Forelimb muscle (tissue), 1 donor: ENCODE measurements around the gene ANXA11. TPM values are rescaled to one million over a fixed set of nuclear protein-coding genes. Genes with fewer than 3 reads are reported as not detected.

Experiments
- DNase-seq: peaks from one replicate; pipeline ENCODE4 v3.0.0-alpha.2; 2013; ENCODE audit warnings: low read depth
- polyA plus RNA-seq: library from polyadenylated mRNA; unstranded; fragments of 120-200 nt; gene quantifications from one replicate; pipeline ENCODE4 v1.2.1, GENCODE V29; 2013; ENCODE audit not compliant: insufficient read length

The ANXA11 gene
- polyA plus RNA-seq, 1 donor: 95.1 TPM

DNA sequence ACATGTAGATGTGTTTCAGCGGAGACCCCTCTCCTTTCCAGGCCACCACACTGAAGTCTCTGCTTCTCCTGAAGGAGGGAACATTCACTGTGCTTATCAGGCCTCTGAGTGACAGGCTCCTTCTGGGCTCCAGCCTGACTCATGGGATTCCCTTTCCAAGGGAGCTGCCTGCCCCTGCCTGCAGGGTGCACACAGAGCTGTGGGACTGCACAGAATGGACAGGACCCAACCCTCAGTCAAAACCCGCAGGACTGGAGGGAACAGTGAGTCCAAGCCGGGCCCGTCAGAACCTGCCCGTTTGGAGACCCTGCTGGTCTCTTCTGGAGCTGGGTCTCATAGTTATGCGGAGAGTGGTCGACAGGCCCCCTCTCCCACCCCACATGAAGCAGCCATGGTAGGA is 40.2 kb downstream of the ANXA11 start:
- DNase-seq: no peak

DNA sequence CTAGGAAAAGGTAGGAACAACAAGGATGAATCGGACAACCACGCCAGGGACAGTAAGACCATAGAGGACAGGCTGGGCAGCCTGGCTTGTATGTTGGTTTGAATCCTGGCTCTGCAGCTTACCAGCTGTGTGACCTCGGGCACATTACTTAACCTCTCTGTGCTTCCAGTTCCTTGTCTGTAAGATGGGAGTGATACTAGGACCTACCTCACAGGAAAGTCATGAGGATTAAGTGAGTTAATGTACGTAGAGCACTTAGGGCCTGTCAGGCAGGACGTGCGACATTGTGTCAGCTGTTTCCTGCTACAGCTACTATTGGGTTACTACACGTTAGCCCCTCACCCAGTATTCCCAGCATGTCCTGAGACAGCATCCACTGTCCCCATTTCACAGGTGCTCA is 40.7 kb downstream of the ANXA11 start:
- no peak for DNase-seq

- no peak for DNase-seq
These were observed 41.5 kb downstream of the ANXA11 start for GRCh38 chr10:80163741-80164341.

DNA sequence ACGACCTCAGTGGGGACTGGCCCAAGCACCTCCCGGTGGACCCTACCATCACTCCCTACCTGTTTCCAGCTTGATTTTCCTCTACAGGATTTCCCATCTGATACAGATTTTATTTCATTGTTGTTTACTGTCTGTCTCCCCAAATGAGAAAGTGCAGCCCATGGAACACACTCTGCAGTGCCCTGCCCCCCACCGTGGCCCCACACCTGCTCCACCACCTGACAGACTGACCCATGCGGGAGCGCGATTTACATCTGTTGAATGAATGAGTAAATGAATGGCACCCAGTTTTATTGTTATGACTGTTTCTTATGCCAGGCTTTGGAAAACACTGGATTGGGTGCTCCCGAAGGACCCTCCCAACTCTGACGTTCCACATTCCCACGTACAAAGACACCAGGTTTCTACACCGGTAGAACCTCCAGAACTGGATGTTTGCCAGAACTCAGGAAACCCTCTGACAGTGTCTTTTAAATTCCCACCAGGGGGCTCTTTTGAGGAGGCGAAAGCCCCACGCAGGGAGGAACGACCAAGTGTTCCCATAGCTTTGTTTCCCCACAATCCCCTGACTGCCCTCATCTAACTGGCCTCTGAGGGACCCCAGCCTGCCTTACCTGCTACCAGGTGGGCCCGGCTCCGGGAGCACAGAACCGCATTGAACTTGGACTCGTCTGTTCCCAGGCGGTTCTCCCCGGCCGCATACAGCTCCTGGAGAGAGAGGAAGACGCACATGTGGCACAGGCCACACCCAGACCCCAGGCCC is 43.8 kb downstream of the ANXA11 start:
- DNase-seq: no peak

- no peak for DNase-seq
These were observed 44.7 kb downstream of the ANXA11 start for GRCh38 chr10:80160361-80161320.

- no peak for DNase-seq
These were observed 46.0 kb downstream of the ANXA11 start for GRCh38 chr10:80159166-80159873.

- DNase-seq: peak; percentile 78
These were observed 46.7 kb downstream of the ANXA11 start for GRCh38 chr10:80158598-80159127.

DNA sequence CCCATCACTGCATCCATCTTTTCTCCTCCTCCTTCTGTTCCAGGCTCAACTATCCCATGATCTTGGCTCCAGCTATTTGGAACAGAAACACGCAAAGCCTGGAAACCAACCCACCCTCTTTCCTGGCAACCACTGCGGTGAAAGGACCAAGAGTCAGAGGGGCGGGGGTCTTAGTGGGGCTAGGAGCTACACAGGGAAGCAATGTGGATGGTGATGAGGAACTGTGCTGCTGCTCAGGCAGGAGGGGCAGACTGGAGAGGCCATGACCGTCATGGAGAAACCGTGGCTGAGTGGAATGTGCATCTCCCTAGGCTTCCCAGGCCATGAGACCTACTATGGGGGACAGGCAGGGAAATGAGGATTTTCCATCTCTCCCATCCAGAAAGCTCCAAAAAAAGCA is 47.2 kb downstream of the ANXA11 start:
- DNase-seq: no peak

GRCh38 chr10:80157561-80157960 is 47.8 kb downstream of the ANXA11 start:
- DNase-seq: no peak

GRCh38 chr10:80156216-80156615 is 49.1 kb downstream of the ANXA11 start:
- no peak for DNase-seq

DNA sequence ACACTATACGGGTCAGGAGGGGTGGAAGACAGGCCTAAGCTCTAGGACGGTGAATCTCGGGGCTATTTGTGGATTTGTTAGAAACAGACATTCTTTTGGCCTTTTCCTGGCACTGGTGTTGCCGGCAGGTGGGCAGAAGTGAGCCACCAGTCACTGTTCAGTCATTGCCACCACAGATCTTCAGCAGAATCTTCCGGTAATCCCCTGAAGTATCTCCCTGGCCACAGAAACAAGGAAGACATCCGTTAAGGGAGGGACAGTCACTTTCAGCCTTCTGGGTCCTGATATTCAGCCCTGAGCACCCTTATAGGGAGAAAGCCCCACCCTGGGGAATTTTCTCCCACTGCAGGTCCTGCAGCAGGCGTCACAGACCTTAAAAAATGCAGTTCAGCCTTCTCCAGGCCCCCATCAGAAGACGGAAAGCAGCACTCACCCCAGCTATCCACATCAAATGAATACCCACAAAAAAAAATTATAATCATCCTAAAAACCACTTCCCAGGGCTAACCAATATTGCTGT is 49.6 kb downstream of the ANXA11 start:
- no peak for DNase-seq

DNA sequence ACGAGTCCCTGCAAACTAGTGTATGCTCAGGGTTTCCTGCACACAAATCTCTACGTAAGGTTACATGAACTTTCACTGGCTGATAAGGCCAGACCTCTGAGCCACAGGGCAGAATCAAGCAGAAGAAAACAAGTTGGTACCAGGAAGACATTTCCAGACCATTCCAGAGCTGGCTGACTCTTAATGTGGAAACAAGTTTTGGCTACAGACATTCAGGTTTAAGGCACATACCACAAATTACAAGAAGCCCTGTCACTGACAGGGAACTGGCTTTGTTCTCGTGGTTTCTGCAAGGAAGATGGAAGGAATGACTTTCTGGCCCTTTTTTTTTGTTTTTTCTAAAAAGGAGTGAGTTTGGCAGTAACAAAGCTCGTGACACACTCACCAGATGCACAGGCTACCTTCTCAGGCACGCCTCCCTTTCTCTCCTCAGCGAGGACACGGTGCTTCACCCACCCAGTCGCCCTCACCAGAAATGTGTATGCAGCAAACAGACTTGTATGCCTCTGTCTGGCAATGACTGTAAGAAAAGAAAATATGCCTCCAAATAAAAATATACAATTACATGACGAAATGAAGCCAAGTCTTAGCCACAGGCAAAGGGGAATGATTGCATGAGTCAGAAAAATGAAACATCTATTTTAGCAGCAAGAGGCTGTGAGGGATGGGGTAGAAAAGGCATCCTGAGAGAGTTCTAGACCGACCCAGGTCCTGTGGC is 50.2 kb downstream of the ANXA11 start:
- DNase-seq: no peak

- DNase-seq: no peak
These were observed 50.7 kb downstream of the ANXA11 start for GRCh38 chr10:80154626-80154977.

DNA sequence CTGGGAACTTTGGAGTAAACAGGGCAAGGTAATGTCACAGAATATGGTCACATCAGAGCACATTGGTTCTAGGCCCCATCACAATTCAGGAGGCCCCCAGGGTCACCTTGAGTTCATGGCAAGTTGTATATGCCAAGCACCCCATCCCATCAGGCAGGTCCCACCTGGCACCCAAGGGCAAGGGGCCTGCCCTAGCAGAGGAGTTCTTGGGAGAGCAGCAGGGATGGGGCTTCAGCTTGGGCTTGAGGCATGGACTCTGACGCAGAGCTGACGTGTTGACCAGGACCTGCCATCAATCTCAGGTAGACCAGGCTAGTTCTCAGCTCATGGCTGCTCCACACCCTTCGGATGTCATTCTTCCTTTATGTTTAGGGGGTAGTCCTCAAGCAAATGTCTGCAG is 51.9 kb downstream of the ANXA11 start:
- DNase-seq: no peak

DNA sequence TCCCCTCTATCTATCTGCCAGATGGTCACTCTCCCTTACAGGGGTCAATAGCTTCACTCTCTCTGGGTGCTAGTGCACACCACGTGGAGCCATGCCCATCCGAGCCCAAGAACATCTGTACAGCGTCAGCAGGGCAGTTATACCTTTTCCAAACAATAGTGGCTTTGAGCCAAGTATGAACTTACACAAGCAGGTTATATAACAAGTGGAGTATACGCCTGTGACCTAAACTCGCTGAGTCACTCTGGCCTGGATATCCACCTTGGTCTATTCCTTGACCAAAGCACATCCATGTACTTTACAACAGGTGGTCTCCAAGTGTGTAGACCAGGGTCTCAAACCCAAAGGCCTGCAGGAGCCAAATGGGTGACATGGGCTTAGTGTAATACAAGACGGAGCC is 52.5 kb downstream of the ANXA11 start:
- DNase-seq: no peak

- DNase-seq: no peak
These were observed 55.2 kb downstream of the ANXA11 start for GRCh38 chr10:80150172-80150571.

DNA sequence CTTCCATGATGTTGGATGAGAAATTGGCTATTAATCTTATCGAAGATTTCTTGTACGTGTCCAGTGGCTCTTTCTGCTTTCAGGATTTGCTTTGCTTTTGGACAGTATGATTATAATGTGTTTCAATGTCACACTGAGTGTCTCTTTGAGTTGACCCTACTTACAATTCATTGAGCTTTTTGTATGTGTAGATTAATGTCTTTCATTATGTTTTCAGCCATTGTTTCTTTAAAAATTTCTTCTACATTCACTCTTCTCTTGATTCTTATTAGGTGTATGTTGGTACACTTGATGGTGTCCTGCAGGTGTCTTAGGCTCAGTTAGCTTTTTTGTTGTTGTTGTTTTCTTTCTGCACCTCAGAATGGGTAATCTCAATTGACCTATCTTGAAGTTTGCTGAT is 56.2 kb downstream of the ANXA11 start:
- no peak for DNase-seq

DNA sequence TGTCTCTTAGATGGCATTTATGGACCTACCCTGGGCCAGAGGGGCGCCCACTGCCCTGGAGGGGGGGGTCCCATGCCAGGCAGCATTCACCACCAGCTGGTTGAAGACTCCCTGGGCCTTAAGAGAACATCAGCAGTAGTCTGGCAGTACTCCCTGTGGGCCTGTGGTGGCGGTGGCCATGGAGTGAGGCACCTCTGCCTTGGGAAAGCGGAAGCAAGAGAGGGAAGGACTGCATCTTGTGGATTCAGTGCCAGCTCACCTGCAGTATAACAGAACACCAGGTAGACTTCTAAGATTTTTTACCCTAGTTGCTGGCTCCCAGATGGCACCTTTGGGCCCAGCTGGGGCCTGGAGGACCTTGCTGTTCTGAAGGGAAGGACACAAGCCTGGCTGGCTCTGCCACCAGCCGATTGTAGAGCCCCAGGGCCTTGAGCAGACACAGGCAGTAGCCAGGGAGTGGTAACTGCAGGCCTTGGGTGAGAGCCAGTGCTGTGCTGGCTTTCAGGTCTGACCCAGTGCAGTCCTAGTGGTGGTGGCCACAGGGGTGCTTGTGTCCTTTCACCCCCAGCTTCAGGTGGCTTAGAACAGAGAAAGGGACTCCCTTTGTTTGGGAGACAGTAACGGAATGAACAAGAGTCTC is 57.1 kb downstream of the ANXA11 start:
- no peak for DNase-seq

GRCh38 chr10:80146918-80147317 is 58.4 kb downstream of the ANXA11 start:
- no peak for DNase-seq
